HL-60 (cell line): Measurements from ENCODE around the gene SIGLEC11.
"Not testable (repeated sequence)": the region's sequence is repeated elsewhere in the genome, so short reads cannot be mapped to it uniquely, and the experiment has no call there.

Experiments used
- DNase-seq, 2 experiments: peaks; one replicate each; pipeline ENCODE4 v3.0.0-alpha.2; 2010 to 2020; ENCODE audit warnings: low read depth in 1 of 2, low spot score in 1 of 2
- H3K27ac ChIP-seq: fragments of 250-450 bp; sonication (Bioruptor Pico); replicated peaks from 2 replicates; pipeline ENCODE4 v1.5.1; 2020; ENCODE audit warnings: mild to moderate bottlenecking, moderate library complexity
- H3K27me3 ChIP-seq: fragments of 250-450 bp; sonication (Bioruptor Pico); 2 replicates; pipeline ENCODE4 v1.5.1; 2021; ENCODE audit warnings: mild to moderate bottlenecking, moderate library complexity; ENCODE audit not compliant: insufficient read depth, poor library complexity, severe bottlenecking
- H3K4me3 ChIP-seq: replicated peaks from 2 replicates; pipeline ENCODE4 v1.5.1; 2011; ENCODE audit warnings: mild to moderate bottlenecking, control low read depth, low read length; ENCODE audit not compliant: insufficient read depth
- GABPA ChIP-seq: IDR thresholded peaks from 2 replicates; pipeline ENCODE4 v1.6.1; 2012; ENCODE audit warnings: low read depth
- POLR2AphosphoS5 ChIP-seq: IDR thresholded peaks from 2 replicates; pipeline ENCODE4 v1.6.1; 2012; ENCODE audit warnings: low read depth
- SPI1 ChIP-seq: IDR thresholded peaks from 2 replicates; pipeline ENCODE4 v1.6.1; 2012; ENCODE audit warnings: low read depth, mild to moderate bottlenecking, borderline replicate concordance
- TF ChIP-seq, protein P1 (sequence below): IDR thresholded peaks from 2 replicates; pipeline ENCODE4 v1.6.1; 2012; ENCODE audit warnings: low read depth; ENCODE audit not compliant: insufficient replicate concordance
- TF ChIP-seq, protein P2 (sequence below): IDR thresholded peaks from one replicate; pipeline ENCODE4 v1.5.1; 2011; ENCODE audit warnings: low read length, control low read depth, inconsistent platforms; ENCODE audit not compliant: insufficient read depth

Gene SIGLEC11

DNA sequence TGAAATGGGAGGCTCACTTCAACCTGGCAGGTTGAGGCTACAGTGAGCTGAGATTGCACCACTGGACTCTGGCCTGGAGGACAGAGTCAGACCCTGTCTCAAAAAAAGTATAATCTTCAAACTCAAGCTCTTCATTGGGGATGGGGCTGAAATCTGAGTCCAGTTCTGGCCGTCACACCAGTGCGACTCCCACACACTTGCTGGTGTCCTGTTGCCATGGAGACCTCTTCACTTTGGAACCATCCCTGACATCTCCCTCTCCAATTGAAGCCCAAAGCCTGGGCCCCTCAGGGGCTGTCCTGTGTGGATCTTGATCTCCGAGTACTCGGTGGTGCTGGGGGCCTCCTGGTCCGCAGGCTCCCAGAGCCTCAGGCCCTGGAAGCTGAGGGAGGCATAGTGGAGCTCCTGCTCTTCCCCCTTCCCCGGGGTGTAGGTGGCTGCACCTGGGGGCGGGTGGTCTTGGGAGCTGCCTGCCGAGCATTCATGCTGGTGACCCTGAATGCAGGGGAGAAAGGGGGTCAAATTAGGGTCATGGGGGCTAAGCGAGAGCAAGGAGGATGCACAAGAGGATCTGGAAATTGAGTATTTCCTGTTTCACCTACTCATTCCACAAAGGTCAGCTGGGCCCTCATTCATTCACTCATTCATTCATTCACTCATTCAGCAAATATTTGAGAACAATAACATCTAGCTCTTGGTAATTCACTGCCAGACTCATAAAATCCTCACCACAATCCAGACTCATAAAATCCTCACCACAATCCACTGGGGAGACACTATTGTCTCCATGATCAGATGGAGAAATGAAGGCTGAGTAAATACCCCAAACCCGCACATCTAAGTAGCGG, 11.0 kb downstream of the SIGLEC11 start:
- no peak for DNase-seq
- TF ChIP-seq, protein P1, sequence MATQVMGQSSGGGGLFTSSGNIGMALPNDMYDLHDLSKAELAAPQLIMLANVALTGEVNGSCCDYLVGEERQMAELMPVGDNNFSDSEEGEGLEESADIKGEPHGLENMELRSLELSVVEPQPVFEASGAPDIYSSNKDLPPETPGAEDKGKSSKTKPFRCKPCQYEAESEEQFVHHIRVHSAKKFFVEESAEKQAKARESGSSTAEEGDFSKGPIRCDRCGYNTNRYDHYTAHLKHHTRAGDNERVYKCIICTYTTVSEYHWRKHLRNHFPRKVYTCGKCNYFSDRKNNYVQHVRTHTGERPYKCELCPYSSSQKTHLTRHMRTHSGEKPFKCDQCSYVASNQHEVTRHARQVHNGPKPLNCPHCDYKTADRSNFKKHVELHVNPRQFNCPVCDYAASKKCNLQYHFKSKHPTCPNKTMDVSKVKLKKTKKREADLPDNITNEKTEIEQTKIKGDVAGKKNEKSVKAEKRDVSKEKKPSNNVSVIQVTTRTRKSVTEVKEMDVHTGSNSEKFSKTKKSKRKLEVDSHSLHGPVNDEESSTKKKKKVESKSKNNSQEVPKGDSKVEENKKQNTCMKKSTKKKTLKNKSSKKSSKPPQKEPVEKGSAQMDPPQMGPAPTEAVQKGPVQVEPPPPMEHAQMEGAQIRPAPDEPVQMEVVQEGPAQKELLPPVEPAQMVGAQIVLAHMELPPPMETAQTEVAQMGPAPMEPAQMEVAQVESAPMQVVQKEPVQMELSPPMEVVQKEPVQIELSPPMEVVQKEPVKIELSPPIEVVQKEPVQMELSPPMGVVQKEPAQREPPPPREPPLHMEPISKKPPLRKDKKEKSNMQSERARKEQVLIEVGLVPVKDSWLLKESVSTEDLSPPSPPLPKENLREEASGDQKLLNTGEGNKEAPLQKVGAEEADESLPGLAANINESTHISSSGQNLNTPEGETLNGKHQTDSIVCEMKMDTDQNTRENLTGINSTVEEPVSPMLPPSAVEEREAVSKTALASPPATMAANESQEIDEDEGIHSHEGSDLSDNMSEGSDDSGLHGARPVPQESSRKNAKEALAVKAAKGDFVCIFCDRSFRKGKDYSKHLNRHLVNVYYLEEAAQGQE = no peak
- TF ChIP-seq, protein P2, sequence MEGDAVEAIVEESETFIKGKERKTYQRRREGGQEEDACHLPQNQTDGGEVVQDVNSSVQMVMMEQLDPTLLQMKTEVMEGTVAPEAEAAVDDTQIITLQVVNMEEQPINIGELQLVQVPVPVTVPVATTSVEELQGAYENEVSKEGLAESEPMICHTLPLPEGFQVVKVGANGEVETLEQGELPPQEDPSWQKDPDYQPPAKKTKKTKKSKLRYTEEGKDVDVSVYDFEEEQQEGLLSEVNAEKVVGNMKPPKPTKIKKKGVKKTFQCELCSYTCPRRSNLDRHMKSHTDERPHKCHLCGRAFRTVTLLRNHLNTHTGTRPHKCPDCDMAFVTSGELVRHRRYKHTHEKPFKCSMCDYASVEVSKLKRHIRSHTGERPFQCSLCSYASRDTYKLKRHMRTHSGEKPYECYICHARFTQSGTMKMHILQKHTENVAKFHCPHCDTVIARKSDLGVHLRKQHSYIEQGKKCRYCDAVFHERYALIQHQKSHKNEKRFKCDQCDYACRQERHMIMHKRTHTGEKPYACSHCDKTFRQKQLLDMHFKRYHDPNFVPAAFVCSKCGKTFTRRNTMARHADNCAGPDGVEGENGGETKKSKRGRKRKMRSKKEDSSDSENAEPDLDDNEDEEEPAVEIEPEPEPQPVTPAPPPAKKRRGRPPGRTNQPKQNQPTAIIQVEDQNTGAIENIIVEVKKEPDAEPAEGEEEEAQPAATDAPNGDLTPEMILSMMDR = no peak
- no peak for TF ChIP-seq GABPA
- no peak for TF ChIP-seq SPI1
- no peak for TF ChIP-seq POLR2AphosphoS5
- H3K4me3 ChIP-seq = no peak overlapping the region
- no peaks in the 10 kb centered on the region for H3K27me3 ChIP-seq
- no peak overlapping the region for H3K27ac ChIP-seq

DNA sequence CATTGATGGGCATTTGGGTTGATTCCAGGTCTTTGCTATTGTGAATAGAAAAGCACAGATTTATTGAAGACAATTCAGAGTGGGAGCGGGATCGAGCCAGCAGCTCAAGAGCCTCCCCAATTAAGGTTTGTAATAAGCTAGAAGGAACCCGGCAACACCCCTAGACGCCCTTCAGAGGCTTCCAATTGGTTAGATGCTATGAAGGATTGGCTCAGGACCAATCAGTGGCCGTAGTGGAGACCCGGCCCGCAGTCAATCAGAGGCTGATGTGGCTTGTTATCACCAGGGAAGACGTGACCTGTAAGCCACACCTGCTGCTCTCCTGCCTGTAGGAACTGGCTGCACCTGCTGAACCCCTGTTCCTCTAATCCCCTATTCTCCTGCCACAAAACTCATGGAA, 14.6 kb downstream of the SIGLEC11 start:
- DNase-seq = no peak
- no peak overlapping the region for H3K4me3 ChIP-seq
- TF ChIP-seq, protein P1 = no peak
- TF ChIP-seq, protein P2 = no peak
- no peaks in the 10 kb centered on the region for H3K27me3 ChIP-seq
- no peak overlapping the region for H3K27ac ChIP-seq

DNA sequence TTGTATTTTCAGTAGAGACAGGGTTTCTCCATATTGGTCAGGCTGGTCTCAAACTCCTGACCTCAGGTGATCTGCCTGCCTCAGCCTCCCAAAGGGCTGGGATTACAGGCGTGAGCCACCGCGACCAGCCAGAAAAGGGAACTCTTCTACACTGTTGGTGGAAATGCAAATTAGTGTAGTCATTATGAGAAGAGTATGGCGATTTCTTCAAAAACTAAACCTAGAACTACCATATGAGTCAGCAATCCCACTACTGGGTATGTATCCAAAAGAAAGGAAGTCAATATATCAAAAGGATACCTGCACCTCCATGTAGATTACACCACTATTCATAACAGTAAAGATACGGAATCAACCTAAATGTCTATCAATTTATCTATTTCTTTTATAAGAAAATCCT, 16.4 kb downstream of the SIGLEC11 start:
- peak; percentile 31; the same call in 1 of the 2 replicates for TF ChIP-seq SPI1
- not testable (repeated sequence) for H3K27me3 ChIP-seq, H3K27ac ChIP-seq, DNase-seq, H3K4me3 ChIP-seq

DNA sequence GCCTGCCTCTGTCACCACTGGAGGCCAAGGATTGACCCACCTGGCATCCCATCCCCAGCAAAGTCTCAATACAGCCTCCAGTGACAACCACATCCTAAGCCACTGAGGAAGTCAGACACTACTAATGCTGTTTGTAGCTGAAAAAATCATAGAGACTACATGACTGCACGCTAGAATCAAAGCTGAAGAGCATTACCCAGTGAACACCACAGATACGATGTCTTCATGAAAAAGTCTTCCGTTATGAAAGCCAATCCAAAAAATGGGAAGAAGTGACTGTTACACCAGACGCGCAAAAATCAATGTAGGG, 20.5 kb downstream of the SIGLEC11 start:
- no peak overlapping the region for H3K4me3 ChIP-seq
- no peak for TF ChIP-seq POLR2AphosphoS5
- TF ChIP-seq, protein P2 = no peak
- no peak for TF ChIP-seq SPI1
- H3K27me3 ChIP-seq = no peaks in the 10 kb centered on the region
- no peak overlapping the region for H3K27ac ChIP-seq
- DNase-seq = no peak
